ENCODE data around the gene LTBP3.

LTBP3 gene

DNA sequence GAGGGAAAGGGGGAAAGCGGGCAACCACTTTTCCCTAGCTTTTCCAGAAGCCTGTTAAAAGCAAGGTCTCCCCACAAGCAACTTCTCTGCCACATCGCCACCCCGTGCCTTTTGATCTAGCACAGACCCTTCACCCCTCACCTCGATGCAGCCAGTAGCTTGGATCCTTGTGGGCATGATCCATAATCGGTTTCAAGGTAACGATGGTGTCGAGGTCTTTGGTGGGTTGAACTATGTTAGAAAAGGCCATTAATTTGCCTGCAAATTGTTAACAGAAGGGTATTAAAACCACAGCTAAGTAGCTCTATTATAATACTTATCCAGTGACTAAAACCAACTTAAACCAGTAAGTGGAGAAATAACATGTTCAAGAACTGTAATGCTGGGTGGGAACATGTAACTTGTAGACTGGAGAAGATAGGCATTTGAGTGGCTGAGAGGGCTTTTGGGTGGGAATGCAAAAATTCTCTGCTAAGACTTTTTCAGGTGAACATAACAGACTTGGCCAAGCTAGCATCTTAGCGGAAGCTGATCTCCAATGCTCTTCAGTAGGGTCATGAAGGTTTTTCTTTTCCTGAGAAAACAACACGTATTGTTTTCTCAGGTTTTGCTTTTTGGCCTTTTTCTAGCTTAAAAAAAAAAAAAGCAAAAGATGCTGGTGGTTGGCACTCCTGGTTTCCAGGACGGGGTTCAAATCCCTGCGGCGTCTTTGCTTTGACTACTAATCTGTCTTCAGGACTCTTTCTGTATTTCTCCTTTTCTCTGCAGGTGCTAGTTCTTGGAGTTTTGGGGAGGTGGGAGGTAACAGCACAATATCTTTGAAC lies 52.5 kb downstream of the LTBP3 start:
- no peak for DNase-seq (ENCODE audit: low read depth)

DNA sequence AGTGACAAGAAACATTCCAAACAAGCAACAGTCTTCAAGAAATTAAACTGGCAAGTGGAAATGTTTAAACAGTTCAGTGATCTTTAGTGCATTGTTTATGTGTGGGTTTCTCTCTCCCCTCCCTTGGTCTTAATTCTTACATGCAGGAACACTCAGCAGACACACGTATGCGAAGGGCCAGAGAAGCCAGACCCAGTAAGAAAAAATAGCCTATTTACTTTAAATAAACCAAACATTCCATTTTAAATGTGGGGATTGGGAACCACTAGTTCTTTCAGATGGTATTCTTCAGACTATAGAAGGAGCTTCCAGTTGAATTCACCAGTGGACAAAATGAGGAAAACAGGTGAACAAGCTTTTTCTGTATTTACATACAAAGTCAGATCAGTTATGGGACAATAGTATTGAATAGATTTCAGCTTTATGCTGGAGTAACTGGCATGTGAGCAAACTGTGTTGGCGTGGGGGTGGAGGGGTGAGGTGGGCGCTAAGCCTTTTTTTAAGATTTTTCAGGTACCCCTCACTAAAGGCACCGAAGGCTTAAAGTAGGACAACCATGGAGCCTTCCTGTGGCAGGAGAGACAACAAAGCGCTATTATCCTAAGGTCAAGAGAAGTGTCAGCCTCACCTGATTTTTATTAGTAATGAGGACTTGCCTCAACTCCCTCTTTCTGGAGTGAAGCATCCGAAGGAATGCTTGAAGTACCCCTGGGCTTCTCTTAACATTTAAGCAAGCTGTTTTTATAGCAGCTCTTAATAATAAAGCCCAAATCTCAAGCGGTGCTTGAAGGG lies 53.3 kb downstream of the LTBP3 start:
- no peak for DNase-seq (ENCODE audit: low read depth)

GRCh38 chr11:65503949-65504673 lies 54.0 kb downstream of the LTBP3 start:
- no peak for DNase-seq (ENCODE audit: low read depth)

DNA sequence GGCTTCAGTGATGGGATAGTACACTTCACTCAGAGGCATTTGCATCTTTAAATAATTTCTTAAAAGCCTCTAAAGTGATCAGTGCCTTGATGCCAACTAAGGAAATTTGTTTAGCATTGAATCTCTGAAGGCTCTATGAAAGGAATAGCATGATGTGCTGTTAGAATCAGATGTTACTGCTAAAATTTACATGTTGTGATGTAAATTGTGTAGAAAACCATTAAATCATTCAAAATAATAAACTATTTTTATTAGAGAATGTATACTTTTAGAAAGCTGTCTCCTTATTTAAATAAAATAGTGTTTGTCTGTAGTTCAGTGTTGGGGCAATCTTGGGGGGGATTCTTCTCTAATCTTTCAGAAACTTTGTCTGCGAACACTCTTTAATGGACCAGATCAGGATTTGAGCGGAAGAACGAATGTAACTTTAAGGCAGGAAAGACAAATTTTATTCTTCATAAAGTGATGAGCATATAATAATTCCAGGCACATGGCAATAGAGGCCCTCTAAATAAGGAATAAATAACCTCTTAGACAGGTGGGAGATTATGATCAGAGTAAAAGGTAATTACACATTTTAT lies 54.7 kb downstream of the LTBP3 start:
- DNase-seq (ENCODE audit: low read depth): no peak

- no peak for DNase-seq (ENCODE audit: low read depth)
Measured at GRCh38 chr11:65502555-65503367, 55.4 kb downstream of the LTBP3 start.

DNA sequence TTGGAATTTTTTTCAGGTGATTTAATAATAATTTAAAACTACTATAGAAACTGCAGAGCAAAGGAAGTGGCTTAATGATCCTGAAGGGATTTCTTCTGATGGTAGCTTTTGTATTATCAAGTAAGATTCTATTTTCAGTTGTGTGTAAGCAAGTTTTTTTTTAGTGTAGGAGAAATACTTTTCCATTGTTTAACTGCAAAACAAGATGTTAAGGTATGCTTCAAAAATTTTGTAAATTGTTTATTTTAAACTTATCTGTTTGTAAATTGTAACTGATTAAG lies 55.9 kb downstream of the LTBP3 start:
- no peak for DNase-seq (ENCODE audit: low read depth)

DNA sequence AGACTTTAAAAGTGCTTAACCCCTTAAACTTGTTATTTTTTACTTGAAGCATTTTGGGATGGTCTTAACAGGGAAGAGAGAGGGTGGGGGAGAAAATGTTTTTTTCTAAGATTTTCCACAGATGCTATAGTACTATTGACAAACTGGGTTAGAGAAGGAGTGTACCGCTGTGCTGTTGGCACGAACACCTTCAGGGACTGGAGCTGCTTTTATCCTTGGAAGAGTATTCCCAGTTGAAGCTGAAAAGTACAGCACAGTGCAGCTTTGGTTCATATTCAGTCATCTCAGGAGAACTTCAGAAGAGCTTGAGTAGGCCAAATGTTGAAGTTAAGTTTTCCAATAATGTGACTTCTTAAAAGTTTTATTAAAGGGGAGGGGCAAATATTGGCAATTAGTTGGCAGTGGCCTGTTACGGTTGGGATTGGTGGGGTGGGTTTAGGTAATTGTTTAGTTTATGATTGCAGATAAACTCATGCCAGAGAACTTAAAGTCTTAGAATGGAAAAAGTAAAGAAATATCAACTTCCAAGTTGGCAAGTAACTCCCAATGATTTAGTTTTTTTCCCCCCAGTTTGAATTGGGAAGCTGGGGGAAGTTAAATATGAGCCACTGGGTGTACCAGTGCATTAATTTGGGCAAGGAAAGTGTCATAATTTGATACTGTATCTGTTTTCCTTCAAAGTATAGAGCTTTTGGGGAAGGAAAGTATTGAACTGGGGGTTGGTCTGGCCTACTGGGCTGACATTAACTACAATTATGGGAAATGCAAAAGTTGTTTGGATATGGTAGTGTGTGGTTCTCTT lies 56.5 kb downstream of the LTBP3 start:
- DNase-seq (ENCODE audit: low read depth): no peak

- no peak for DNase-seq (ENCODE audit: low read depth)
Measured at GRCh38 chr11:65501186-65501471, 57.0 kb downstream of the LTBP3 start.

GRCh38 chr11:65500387-65501185 lies 57.6 kb downstream of the LTBP3 start:
- DNase-seq (ENCODE audit: low read depth): no peak

DNA sequence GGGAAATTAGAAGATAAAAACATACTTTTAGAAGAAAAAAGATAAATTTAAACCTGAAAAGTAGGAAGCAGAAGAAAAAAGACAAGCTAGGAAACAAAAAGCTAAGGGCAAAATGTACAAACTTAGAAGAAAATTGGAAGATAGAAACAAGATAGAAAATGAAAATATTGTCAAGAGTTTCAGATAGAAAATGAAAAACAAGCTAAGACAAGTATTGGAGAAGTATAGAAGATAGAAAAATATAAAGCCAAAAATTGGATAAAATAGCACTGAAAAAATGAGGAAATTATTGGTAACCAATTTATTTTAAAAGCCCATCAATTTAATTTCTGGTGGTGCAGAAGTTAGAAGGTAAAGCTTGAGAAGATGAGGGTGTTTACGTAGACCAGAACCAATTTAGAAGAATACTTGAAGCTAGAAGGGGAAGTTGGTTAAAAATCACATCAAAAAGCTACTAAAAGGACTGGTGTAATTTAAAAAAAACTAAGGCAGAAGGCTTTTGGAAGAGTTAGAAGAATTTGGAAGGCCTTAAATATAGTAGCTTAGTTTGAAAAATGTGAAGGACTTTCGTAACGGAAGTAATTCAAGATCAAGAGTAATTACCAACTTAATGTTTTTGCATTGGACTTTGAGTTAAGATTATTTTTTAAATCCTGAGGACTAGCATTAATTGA lies 58.3 kb downstream of the LTBP3 start:
- DNase-seq (ENCODE audit: low read depth): no peak

- DNase-seq (ENCODE audit: low read depth): peak; percentile 91
Measured at GRCh38 chr11:65498977-65499712, 59.0 kb downstream of the LTBP3 start, which contains the start of gene MALAT1. TSS of gene MALAT1 (plus strand) at chr11:65499045.

- no peak for DNase-seq (ENCODE audit: low read depth)
Measured at GRCh38 chr11:65498727-65498976, 59.5 kb downstream of the LTBP3 start.

DNA sequence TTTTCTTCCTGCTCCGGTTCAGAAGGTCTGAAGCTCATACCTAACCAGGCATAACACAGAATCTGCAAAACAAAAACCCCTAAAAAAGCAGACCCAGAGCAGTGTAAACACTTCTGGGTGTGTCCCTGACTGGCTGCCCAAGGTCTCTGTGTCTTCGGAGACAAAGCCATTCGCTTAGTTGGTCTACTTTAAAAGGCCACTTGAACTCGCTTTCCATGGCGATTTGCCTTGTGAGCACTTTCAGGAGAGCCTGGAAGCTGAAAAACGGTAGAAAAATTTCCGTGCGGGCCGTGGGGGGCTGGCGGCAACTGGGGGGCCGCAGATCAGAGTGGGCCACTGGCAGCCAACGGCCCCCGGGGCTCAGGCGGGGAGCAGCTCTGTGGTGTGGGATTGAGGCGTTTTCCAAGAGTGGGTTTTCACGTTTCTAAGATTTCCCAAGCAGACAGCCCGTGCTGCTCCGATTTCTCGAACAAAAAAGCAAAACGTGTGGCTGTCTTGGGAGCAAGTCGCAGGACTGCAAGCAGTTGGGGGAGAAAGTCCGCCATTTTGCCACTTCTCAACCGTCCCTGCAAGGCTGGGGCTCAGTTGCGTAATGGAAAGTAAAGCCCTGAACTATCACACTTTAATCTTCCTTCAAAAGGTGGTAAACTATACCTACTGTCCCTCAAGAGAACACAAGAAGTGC lies 60.0 kb downstream of the LTBP3 start:
- DNase-seq (ENCODE audit: low read depth): peak; percentile 44

GRCh38 chr11:65497141-65498041 lies 60.8 kb downstream of the LTBP3 start:
- DNase-seq (ENCODE audit: low read depth): peak; percentile 98

DNA sequence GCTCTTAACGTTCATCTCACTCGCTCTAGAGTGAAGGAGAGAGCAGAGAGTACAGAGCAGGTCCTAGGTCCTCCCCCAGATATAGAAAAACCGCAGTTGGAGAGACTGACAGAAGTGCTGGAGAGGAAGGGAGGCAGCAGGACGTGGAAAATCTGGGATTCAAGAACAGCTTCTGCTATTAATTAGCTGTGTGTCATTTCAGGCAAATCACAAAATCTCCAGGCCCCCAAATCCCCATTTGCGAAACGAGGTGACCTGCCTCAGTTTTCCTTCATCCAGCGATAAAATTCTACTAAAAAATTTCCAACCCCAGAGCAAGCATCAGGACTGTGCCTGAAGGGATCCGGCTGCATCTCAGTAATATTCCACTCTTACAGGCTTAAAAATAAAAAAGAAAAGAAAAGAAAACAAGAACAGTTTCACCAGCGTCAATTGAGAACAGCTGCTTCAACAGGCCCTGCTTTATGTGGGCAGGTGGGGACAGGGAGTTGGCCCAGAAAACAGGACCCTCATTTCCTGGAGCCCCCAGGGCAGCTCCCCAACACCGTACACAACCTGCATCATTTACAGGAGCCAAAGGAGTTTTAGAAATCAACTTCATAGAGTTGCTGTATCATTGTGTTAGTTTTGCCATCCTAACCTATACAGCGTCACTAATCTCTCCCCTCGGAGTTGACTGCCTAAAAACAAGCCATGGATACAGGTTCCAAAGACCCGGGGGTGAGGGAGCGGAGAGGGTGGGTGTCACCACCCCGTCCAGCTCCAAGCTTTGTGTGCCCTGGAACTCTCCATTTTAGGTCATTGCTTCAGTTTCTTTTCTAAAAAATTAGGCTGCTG lies 61.6 kb downstream of the LTBP3 start:
- DNase-seq (ENCODE audit: low read depth): no peak

DNA sequence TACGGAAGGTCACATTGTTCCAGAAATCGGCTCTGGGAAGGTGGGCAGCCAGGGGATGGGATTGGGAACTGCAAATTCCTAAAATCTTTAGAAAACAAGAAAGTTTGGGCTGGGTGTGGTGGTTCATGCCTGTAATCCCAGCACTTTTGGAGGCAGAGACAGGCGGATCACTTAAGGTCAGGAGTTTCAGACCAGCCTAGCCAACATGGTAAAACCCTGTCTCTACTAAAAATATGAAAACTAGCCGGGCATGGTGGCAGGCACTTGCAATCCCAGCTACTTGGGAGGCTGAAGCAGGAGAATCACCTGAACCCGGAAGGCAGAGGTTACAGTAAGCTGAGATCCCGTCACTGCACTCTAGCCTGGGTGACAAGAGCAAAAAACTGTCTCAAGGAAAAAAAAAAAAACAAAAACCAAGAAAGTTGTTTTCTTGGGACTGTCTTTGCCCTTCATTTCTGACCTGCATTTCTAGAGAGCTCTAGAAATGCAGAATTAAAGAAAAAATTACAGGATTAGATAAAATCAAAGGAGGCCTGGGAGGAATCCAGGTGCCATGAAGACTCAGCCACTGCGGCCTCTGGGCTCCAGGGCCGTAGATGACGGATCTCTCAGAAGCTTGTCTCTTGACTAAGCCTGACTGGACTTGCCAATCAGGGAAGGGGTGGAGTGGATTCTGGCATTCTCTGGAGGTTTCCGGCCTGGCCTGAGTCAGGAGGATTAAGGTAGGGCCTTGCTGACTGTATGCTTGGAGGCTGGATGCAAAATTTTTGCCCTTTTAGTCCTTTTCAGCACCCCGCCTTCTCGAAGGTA lies 64.6 kb downstream of the LTBP3 start:
- no peak for DNase-seq (ENCODE audit: low read depth)

Data from activated T-helper 9 cell treated with anti-CD3 and anti-CD28 coated beads, Interleukin-2, amount 50 U/mL, for 16 hours (primary cell).